Measurements from ENCODE around the gene NDC1. TPM values are rescaled to one million over a fixed set of nuclear protein-coding genes. Genes with fewer than 3 reads are reported as not detected.

Gene NDC1
- total RNA-seq, 4 donors from 2014 or later: 6.8 to 13.3 (median 11.1) TPM

- peak in 1 of 2 donors; percentile 17 for DNase-seq (ENCODE audit: low spot score in 2 of 2)
- 81 to 83% methylated on average over 17 of the region's 17 CpGs for WGBS, 2 donors
- no peak for TF ChIP-seq POLR2A (IDR thresholded peaks at IDR 0.05)
- TF ChIP-seq CTCF (IDR thresholded peaks at IDR 0.05): no peak
- intact Hi-C loops (cut with DNase I; ENCODE audit: low total_unique reads): no loop called here
- no peak overlapping the region for H3K4me3 ChIP-seq (ENCODE audit: low read depth, poor library complexity, severe bottlenecking)
Observed at GRCh38 chr1:53728702-53729455, 109.2 kb downstream of the NDC1 start.

- 77 to 93% methylated on average over 1 of the region's 1 CpG for WGBS, 2 donors
- TF ChIP-seq CTCF (IDR thresholded peaks at IDR 0.05) (no peak), POLR2A (IDR thresholded peaks at IDR 0.05) (no peak)
- H3K4me3 ChIP-seq (ENCODE audit: low read depth, poor library complexity, severe bottlenecking): no peak overlapping the region
- intact Hi-C loops (cut with DNase I; ENCODE audit: low total_unique reads): no loop called here
- DNase-seq (ENCODE audit: low spot score in 2 of 2): no peak
Observed at GRCh38 chr1:53728196-53728595, 109.9 kb downstream of the NDC1 start.

- no peak for TF ChIP-seq CTCF (IDR thresholded peaks at IDR 0.05)
- TF ChIP-seq POLR2A (IDR thresholded peaks at IDR 0.05): no peak
- DNase-seq (ENCODE audit: low spot score in 2 of 2): no peak
- intact Hi-C loops (cut with DNase I; ENCODE audit: low total_unique reads): no loop called here
- H3K4me3 ChIP-seq (ENCODE audit: low read depth, poor library complexity, severe bottlenecking): no peak overlapping the region
- WGBS, 2 donors: 91 to 92% methylated on average over 7 of the region's 7 CpGs
Observed at GRCh38 chr1:53727461-53728092, 110.5 kb downstream of the NDC1 start.

- TF ChIP-seq CTCF (IDR thresholded peaks at IDR 0.05): no peak
- TF ChIP-seq POLR2A (IDR thresholded peaks at IDR 0.05): no peak
- intact Hi-C loops (cut with DNase I; ENCODE audit: low total_unique reads): no loop called here
- H3K4me3 ChIP-seq (ENCODE audit: low read depth, poor library complexity, severe bottlenecking): no peak overlapping the region
- no peak for DNase-seq (ENCODE audit: low spot score in 2 of 2)
- WGBS, 2 donors: 91 to 93% methylated on average over 8 of the region's 8 CpGs
Observed at GRCh38 chr1:53726009-53726600, 112.0 kb downstream of the NDC1 start.

- no peak for DNase-seq (ENCODE audit: low spot score in 2 of 2)
- intact Hi-C loops (cut with DNase I; ENCODE audit: low total_unique reads): no loop called here
- H3K4me3 ChIP-seq (ENCODE audit: low read depth, poor library complexity, severe bottlenecking): no peak overlapping the region
- WGBS, 2 donors: 79 to 83% methylated on average over 6 of the region's 6 CpGs
- TF ChIP-seq POLR2A (IDR thresholded peaks at IDR 0.05) (no peak), CTCF (IDR thresholded peaks at IDR 0.05) (no peak)
Observed at GRCh38 chr1:53725238-53725689, 112.8 kb downstream of the NDC1 start.
